SK-N-SH (cell line): Measurements from ENCODE around the gene FAM20C. TPM values are rescaled to one million over a fixed set of nuclear protein-coding genes. Genes with fewer than 3 reads are reported as not detected.

Experiments used
- CTCF ChIA-PET: fragments of 300-600, 350-600 bp; formaldehyde crosslinking; extraction: SDS; loops from one replicate; lab custom pipeline; 2021; lab: Yijun Ruan, JAX
- POLR2A ChIA-PET: fragments of 350-600 bp; sonication (Branson Sonifier 250); formaldehyde crosslinking; extraction: SDS; loops from one replicate; lab custom pipeline; 2020; ENCODE audit warnings: antibody characterized with exemption, inconsistent platforms; lab: Yijun Ruan, JAX
- DNase-seq: peaks from one replicate; pipeline ENCODE4 v3.0.0; 2012
- H2AFZ ChIP-seq: fragments of 200-600 bp; sonication (generic); 2 replicates; pipeline ENCODE4 v1.8.1; 2016; ENCODE audit warnings: antibody characterized with exemption, mild to moderate bottlenecking, low read depth
- H3F3A ChIP-seq: fragments of 200-600 bp; sonication (generic); replicated peaks from 2 replicates; pipeline ENCODE3; 2016; ENCODE audit warnings: antibody characterized with exemption, mild to moderate bottlenecking; ENCODE audit not compliant: insufficient read depth
- H3K27ac ChIP-seq, 2 experiments: fragments of 200-500 bp in 1 of 2; fragments of 200-600 bp in 1 of 2; sonication (Bioruptor generic) in 1 of 2; sonication (generic), shearing (Covaris generic) in 1 of 2; 2 replicates each; pipeline versions ENCODE4 v1.5.1 to v1.6.1; 2014 to 2016; ENCODE audit warnings: low read depth in 2 of 2, inconsistent platforms in 1 of 2, low read length in 1 of 2, mild to moderate bottlenecking in 1 of 2, mixed read lengths in 1 of 2
- H3K27me3 ChIP-seq: fragments of 200-600 bp; sonication (generic), shearing (Covaris generic); 2 replicates; pipeline ENCODE4 v1.6.1; 2016; ENCODE audit warnings: mixed run types; ENCODE audit not compliant: insufficient read depth
- H3K36me3 ChIP-seq, 2 experiments: fragments of 200-500 bp in 1 of 2; fragments of 200-600 bp in 1 of 2; sonication (Bioruptor generic) in 1 of 2; sonication (generic) in 1 of 2; replicated peaks in 1 of 2; 2 replicates each; pipeline versions ENCODE3 to v1.5.1; 2014 to 2016; ENCODE audit warnings: low read length in 1 of 2, mild to moderate bottlenecking in 1 of 2; ENCODE audit not compliant: insufficient read depth in 2 of 2, control insufficient read depth in 1 of 2
- H3K4me1 ChIP-seq, 2 experiments: fragments of 200-500 bp in 1 of 2; fragments of 200-600 bp in 1 of 2; sonication (Bioruptor generic) in 1 of 2; sonication (generic), shearing (Covaris generic) in 1 of 2; 2 replicates each; pipeline versions ENCODE4 v1.5.1 to v1.6.1; 2014 to 2016; ENCODE audit warnings: low read depth in 1 of 2, low read length in 1 of 2, mixed run types in 1 of 2; ENCODE audit not compliant: insufficient read depth in 2 of 2, control insufficient read depth in 1 of 2
- H3K4me2 ChIP-seq: fragments of 200-600 bp; sonication (generic), shearing (Covaris generic); 2 replicates; pipeline ENCODE4 v1.6.1; 2017; ENCODE audit warnings: mixed run types
- H3K4me3 ChIP-seq, 2 experiments: fragments of 200-500 bp in 1 of 2; fragments of 200-600 bp in 1 of 2; sonication (Bioruptor generic) in 1 of 2; sonication (generic), shearing (Covaris generic) in 1 of 2; 2 replicates each; pipeline versions ENCODE4 v1.5.1 to v1.8.1; 2014 to 2016; ENCODE audit warnings: low read depth in 2 of 2, inconsistent platforms in 1 of 2, low read length in 1 of 2, mild to moderate bottlenecking in 1 of 2, mixed read lengths in 1 of 2, moderate library complexity in 1 of 2
- H3K79me2 ChIP-seq: fragments of 200-600 bp; sonication (generic); 2 replicates; pipeline ENCODE4 v1.8.1; 2017; ENCODE audit warnings: mild to moderate bottlenecking; ENCODE audit not compliant: insufficient read depth
- H3K9ac ChIP-seq: fragments of 200-600 bp; sonication (generic); 2 replicates; pipeline ENCODE4 v1.6.1; 2017; ENCODE audit warnings: mixed run types
- H3K9me2 ChIP-seq: fragments of 200-600 bp; sonication (generic); 2 replicates; pipeline ENCODE4 v1.6.1; 2017; ENCODE audit warnings: mixed run types
- H3K9me3 ChIP-seq: fragments of 200-600 bp; sonication (generic); 2 replicates; pipeline ENCODE4 v1.6.1; 2017; ENCODE audit warnings: mixed run types, mild to moderate bottlenecking, moderate library complexity
- H4K20me1 ChIP-seq: fragments of 200-600 bp; sonication (generic); 2 replicates; pipeline ENCODE4 v1.6.1; 2017; ENCODE audit warnings: mild to moderate bottlenecking, mixed run types; ENCODE audit not compliant: insufficient read depth
- EZH2phosphoT487 ChIP-seq: fragments of 200-600 bp; sonication (generic); IDR thresholded peaks from 2 replicates; pipeline ENCODE4 v1.6.1; 2017; ENCODE audit warnings: low read depth, mixed run types, mild to moderate bottlenecking, antibody characterized with exemption, moderate library complexity, borderline replicate concordance
- FOXJ3 ChIP-seq: sonication (generic); formaldehyde crosslinking; IDR thresholded peaks from 2 replicates; pipeline ENCODE4 v1.5.1; 2020; ENCODE audit warnings: mild to moderate bottlenecking, missing genetic modification reagents
- FOXM1 ChIP-seq: IDR thresholded peaks from 2 replicates; pipeline ENCODE4 v1.4.0; 2012; ENCODE audit warnings: low read depth, mild to moderate bottlenecking
- GABPA ChIP-seq: IDR thresholded peaks from 2 replicates; pipeline ENCODE4 v1.4.0; 2012; ENCODE audit warnings: low read depth, mild to moderate bottlenecking
- MAX ChIP-seq: IDR thresholded peaks from 2 replicates; pipeline ENCODE4 v1.4.0; 2012; ENCODE audit warnings: low read depth
- MEF2A ChIP-seq: IDR thresholded peaks from 2 replicates; pipeline ENCODE4 v1.4.0; 2012; ENCODE audit warnings: low read depth, borderline replicate concordance
- MXI1 ChIP-seq: IDR thresholded peaks from 2 replicates; pipeline ENCODE4 v1.6.1; 2012; ENCODE audit warnings: mild to moderate bottlenecking, low read depth, low read length, improper control_type of control experiment
- NFIC ChIP-seq: IDR thresholded peaks from 2 replicates; pipeline ENCODE4 v1.4.0; 2012; ENCODE audit warnings: borderline replicate concordance
- POLR2AphosphoS5 ChIP-seq: IDR thresholded peaks from 2 replicates; pipeline ENCODE4 v1.6.1; 2012; ENCODE audit warnings: low read depth, low read length
- RAD21 ChIP-seq: IDR thresholded peaks from 2 replicates; pipeline ENCODE4 v1.6.1; 2012; ENCODE audit warnings: mild to moderate bottlenecking, low read length
- RCOR1 ChIP-seq: fragments of 150-350 bp; IDR thresholded peaks from 2 replicates; pipeline ENCODE4 v1.6.1; 2017; ENCODE audit warnings: antibody characterized with exemption, low read length
- RFX5 ChIP-seq: IDR thresholded peaks from 2 replicates; pipeline ENCODE4 v1.6.1; 2012; ENCODE audit warnings: mild to moderate bottlenecking, improper control_type of control experiment, low read length
- RXRA ChIP-seq: IDR thresholded peaks from 2 replicates; pipeline ENCODE4 v1.4.0; 2012; ENCODE audit warnings: low read depth, mild to moderate bottlenecking, borderline replicate concordance
- SIN3A ChIP-seq: IDR thresholded peaks from 2 replicates; pipeline ENCODE4 v1.6.1; 2012; ENCODE audit warnings: low read depth, mild to moderate bottlenecking, low read length, moderate library complexity, borderline replicate concordance
- SMC3 ChIP-seq: IDR thresholded peaks from 2 replicates; pipeline ENCODE4 v1.6.1; 2012; ENCODE audit warnings: low read depth, low read length, improper control_type of control experiment
- TAF1 ChIP-seq: IDR thresholded peaks from 2 replicates; pipeline ENCODE4 v1.6.1; 2012; ENCODE audit warnings: low read depth, mild to moderate bottlenecking, low read length, moderate library complexity, borderline replicate concordance
- TCF12 ChIP-seq: IDR thresholded peaks from 2 replicates; pipeline ENCODE4 v1.4.0; 2012
- YY1 ChIP-seq: IDR thresholded peaks from 2 replicates; pipeline ENCODE4 v1.4.0; 2012; ENCODE audit warnings: low read depth, mild to moderate bottlenecking
- WGBS: methylation state at CpG from one replicate; pipeline ENCODE4 v1.1.6; 2017; ENCODE audit warnings: low lambda C conversion rate; 5-methylcytosine and 5-hydroxymethylcytosine counted together
- polyA plus RNA-seq, 3 experiments: library from polyadenylated mRNA; depleted of rRNA; stranded (reverse); fragments of >200 nt; gene quantifications; 2 replicates each; pipeline ENCODE4 v1.2.3, GENCODE V29; 2012
- TF ChIP-seq, protein P1 (sequence below): IDR thresholded peaks from 2 replicates; pipeline ENCODE4 v1.6.1; 2012; ENCODE audit warnings: mild to moderate bottlenecking, low read depth, low read length, moderate library complexity
- TF ChIP-seq, protein P2 (sequence below): IDR thresholded peaks from 2 replicates; pipeline ENCODE4 v1.4.0; 2012; ENCODE audit warnings: low read depth, borderline replicate concordance

Gene FAM20C
- polyA plus RNA-seq, 1 of the 3 experiments (the other 2 are of a cell fraction) = 12.7 TPM

GRCh38 chr7:256981-257646, 64.7 kb downstream of the FAM20C start:
- no peaks in the 10 kb centered on the region for H3K79me2 ChIP-seq
- H3K9me3 ChIP-seq = 0 out of 2 replicates have a peak, but pooled peaks cover under 1% of the 10 kb centered on the region
- H3K9me2 ChIP-seq = no peaks in the 10 kb centered on the region
- no peak overlapping the region for H3K4me3 ChIP-seq
- H3K36me3 ChIP-seq = peaks cover 0 to 5% of the 10 kb centered on the region in 2 experiments
- CTCF ChIA-PET = interaction anchor here (1.1 kb wide), 1 partner anchor 95 kb away, joined by 3 read pairs; no protein-coding TSS in a partner anchor
- no peak overlapping the region for H3K4me2 ChIP-seq
- no peak overlapping the region for H3K27ac ChIP-seq
- no peaks in the 10 kb centered on the region for H4K20me1 ChIP-seq
- no peaks in the 10 kb centered on the region for H3K4me1 ChIP-seq
- TF ChIP-seq RAD21 (no peak), EZH2phosphoT487 (no peak), MAX (no peak), RFX5 (no peak), FOXJ3 (no peak), RCOR1 (no peak), SMC3 (no peak), MEF2A (no peak), POLR2AphosphoS5 (no peak), MXI1 (no peak), SIN3A (no peak), FOXM1 (no peak), NFIC (no peak), RXRA (no peak), GABPA (no peak), TAF1 (no peak), TCF12 (no peak), YY1 (no peak)
- TF ChIP-seq, protein P1, sequence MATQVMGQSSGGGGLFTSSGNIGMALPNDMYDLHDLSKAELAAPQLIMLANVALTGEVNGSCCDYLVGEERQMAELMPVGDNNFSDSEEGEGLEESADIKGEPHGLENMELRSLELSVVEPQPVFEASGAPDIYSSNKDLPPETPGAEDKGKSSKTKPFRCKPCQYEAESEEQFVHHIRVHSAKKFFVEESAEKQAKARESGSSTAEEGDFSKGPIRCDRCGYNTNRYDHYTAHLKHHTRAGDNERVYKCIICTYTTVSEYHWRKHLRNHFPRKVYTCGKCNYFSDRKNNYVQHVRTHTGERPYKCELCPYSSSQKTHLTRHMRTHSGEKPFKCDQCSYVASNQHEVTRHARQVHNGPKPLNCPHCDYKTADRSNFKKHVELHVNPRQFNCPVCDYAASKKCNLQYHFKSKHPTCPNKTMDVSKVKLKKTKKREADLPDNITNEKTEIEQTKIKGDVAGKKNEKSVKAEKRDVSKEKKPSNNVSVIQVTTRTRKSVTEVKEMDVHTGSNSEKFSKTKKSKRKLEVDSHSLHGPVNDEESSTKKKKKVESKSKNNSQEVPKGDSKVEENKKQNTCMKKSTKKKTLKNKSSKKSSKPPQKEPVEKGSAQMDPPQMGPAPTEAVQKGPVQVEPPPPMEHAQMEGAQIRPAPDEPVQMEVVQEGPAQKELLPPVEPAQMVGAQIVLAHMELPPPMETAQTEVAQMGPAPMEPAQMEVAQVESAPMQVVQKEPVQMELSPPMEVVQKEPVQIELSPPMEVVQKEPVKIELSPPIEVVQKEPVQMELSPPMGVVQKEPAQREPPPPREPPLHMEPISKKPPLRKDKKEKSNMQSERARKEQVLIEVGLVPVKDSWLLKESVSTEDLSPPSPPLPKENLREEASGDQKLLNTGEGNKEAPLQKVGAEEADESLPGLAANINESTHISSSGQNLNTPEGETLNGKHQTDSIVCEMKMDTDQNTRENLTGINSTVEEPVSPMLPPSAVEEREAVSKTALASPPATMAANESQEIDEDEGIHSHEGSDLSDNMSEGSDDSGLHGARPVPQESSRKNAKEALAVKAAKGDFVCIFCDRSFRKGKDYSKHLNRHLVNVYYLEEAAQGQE = no peak
- TF ChIP-seq, protein P2, sequence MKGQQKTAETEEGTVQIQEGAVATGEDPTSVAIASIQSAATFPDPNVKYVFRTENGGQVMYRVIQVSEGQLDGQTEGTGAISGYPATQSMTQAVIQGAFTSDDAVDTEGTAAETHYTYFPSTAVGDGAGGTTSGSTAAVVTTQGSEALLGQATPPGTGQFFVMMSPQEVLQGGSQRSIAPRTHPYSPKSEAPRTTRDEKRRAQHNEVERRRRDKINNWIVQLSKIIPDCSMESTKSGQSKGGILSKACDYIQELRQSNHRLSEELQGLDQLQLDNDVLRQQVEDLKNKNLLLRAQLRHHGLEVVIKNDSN = no peak
- H3K27me3 ChIP-seq = no peaks in the 10 kb centered on the region
- H3K9ac ChIP-seq = no peak overlapping the region
- no peak overlapping the region for H2AFZ ChIP-seq
- DNase-seq = no peak
- POLR2A ChIA-PET = no interaction called here
- 84% methylated on average over 27 of the region's 29 CpGs for WGBS
- H3F3A ChIP-seq = peaks cover 4% of the 10 kb centered on the region
